NCI-H1092 (cell line): Measurements from ENCODE around the gene ZMYND19.
A peak's percentile ranks its signal among the peaks of the same experiment; 100 is the strongest.
"Not testable (repeated sequence)": the region's sequence is repeated elsewhere in the genome, so short reads cannot be mapped to it uniquely, and the experiment has no call there.

ENCODE experiments used
- DNase-seq: peaks from one replicate; lab custom pipeline; 2025; lab: John Stamatoyannopoulos, UW

The ZMYND19 gene

GRCh38 chr9:137614631-137615386, 24.5 kb upstream of the ZMYND19 start:
- no peak for DNase-seq

- no peak for DNase-seq
Observed at GRCh38 chr9:137613738-137614523, 23.6 kb upstream of the ZMYND19 start.

- DNase-seq, result no peak
Observed at GRCh38 chr9:137613259-137613658, 22.9 kb upstream of the ZMYND19 start.

- no peak for DNase-seq
Observed at GRCh38 chr9:137612741-137613142, 22.4 kb upstream of the ZMYND19 start.

GRCh38 chr9:137611623-137612609, 21.6 kb upstream of the ZMYND19 start:
- no peak for DNase-seq

GRCh38 chr9:137610944-137611343, 20.6 kb upstream of the ZMYND19 start:
- DNase-seq, result no peak

- DNase-seq, result no peak
Observed at GRCh38 chr9:137607141-137607857, 17.0 kb upstream of the ZMYND19 start.

- no peak for DNase-seq
Observed at GRCh38 chr9:137606734-137607138, 16.4 kb upstream of the ZMYND19 start.

- no peak for DNase-seq
Observed at GRCh38 chr9:137606005-137606621, 15.8 kb upstream of the ZMYND19 start.

GRCh38 chr9:137605121-137606004, 15.1 kb upstream of the ZMYND19 start, which contains the start of gene ARRDC1:
Gene ARRDC1, plus strand, starts transcription at chr9:137605686. Its CDS starts 32 bp downstream, at chr9:137605718.
- DNase-seq, result peak; percentile 64

- DNase-seq, result no peak
Observed at GRCh38 chr9:137604345-137605086, 14.2 kb upstream of the ZMYND19 start.

GRCh38 chr9:137603879-137604278, 13.6 kb upstream of the ZMYND19 start:
- no peak for DNase-seq

- DNase-seq, result no peak
Observed at GRCh38 chr9:137602661-137603060, 12.3 kb upstream of the ZMYND19 start.

GRCh38 chr9:137598943-137599342, 8.6 kb upstream of the ZMYND19 start:
- no peak for DNase-seq

- DNase-seq, result not testable (repeated sequence)
Observed at GRCh38 chr9:137596577-137596976, 6.3 kb upstream of the ZMYND19 start.

GRCh38 chr9:137593176-137593575, 2.9 kb upstream of the ZMYND19 start:
- DNase-seq, result no peak

GRCh38 chr9:137592767-137593166, 2.5 kb upstream of the ZMYND19 start:
- DNase-seq, result no peak

GRCh38 chr9:137590123-137590468, 216 bp downstream of the ZMYND19 start:
- DNase-seq, result no peak

GRCh38 chr9:137589441-137590122, 730 bp downstream of the ZMYND19 start:
- DNase-seq, result no peak
